ENCODE results near the gene MVD. TPM values are rescaled to one million over a fixed set of nuclear protein-coding genes. Genes with fewer than 3 reads are reported as not detected.

Gene MVD
- polyA plus RNA-seq, 3 donors, result 9.0 to 17.9 (median 12.2) TPM

- H3K27ac Mint-ChIP-seq, result peak overlapping the region in 5 of 7 donors; percentile 42 to 83 (median 58)
- peak overlapping the region; percentile 91 for H3K4me2 ChIP-seq (replicated peaks; ENCODE audit: extremely low read depth, low read length, poor library complexity, severe bottlenecking)
- peak overlapping the region; percentile 71 to 94 (median 89) for H3K4me3 ChIP-seq (replicated peaks in 1 of 3; ENCODE audit: low read depth in 2 of 3, low read length in 3 of 3)
- peaks cover 4% of the 10 kb centered on the region for H4K20me1 ChIP-seq (ENCODE audit: insufficient read depth, low read length)
- H3K36me3 Mint-ChIP-seq, result peaks cover 9 to 11% of the 10 kb centered on the region in 2 donors
- no peaks in the 10 kb centered on the region for H3K9me3 Mint-ChIP-seq
- no peak for DNase-seq
- peak overlapping the region; percentile 80 to 86 for H3K4me3 Mint-ChIP-seq
- H3K4me1 Mint-ChIP-seq, result peaks cover 59% of the 10 kb centered on the region
- H3K4me1 ChIP-seq (ENCODE audit: control insufficient read depth in 1 of 2, insufficient read depth in 2 of 2, low read length in 2 of 2), result peaks cover 63 to 69% of the 10 kb centered on the region in 2 donors
- no peaks in the 10 kb centered on the region for H3K9me3 ChIP-seq (replicated peaks in 1 of 2; ENCODE audit: control insufficient read depth in 1 of 2, insufficient read depth in 1 of 2, low read length in 2 of 2)
- H3K9ac ChIP-seq (ENCODE audit: insufficient read depth, low read length, poor library complexity, severe bottlenecking), result peak overlapping the region; percentile 78
- TF ChIP-seq, protein P1, sequence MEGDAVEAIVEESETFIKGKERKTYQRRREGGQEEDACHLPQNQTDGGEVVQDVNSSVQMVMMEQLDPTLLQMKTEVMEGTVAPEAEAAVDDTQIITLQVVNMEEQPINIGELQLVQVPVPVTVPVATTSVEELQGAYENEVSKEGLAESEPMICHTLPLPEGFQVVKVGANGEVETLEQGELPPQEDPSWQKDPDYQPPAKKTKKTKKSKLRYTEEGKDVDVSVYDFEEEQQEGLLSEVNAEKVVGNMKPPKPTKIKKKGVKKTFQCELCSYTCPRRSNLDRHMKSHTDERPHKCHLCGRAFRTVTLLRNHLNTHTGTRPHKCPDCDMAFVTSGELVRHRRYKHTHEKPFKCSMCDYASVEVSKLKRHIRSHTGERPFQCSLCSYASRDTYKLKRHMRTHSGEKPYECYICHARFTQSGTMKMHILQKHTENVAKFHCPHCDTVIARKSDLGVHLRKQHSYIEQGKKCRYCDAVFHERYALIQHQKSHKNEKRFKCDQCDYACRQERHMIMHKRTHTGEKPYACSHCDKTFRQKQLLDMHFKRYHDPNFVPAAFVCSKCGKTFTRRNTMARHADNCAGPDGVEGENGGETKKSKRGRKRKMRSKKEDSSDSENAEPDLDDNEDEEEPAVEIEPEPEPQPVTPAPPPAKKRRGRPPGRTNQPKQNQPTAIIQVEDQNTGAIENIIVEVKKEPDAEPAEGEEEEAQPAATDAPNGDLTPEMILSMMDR (IDR thresholded peaks at IDR 0.05), result no peak
- no peaks in the 10 kb centered on the region for H3K27me3 ChIP-seq (ENCODE audit: control insufficient read depth in 2 of 2, insufficient read depth in 2 of 2, low read length in 2 of 2)
- intact Hi-C loops (cut with micrococcal nuclease), result loop anchor here (2.0 to 10.0 kb wide), 5 partner anchors 15 to 91 kb away; partner anchors contain the start of genes CYBA (in 2 of the 2) and IL17C (in 1 of the 2)
- H3K36me3 ChIP-seq (replicated peaks in 1 of 2; ENCODE audit: control insufficient read depth in 1 of 2, insufficient read depth in 2 of 2, low read length in 2 of 2), result peaks cover 0 to 2% of the 10 kb centered on the region in 2 donors
- H3K27ac ChIP-seq (ENCODE audit: low read depth in 1 of 2, low read length in 2 of 2), result peak overlapping the region; percentile 41 to 77
- WGBS (ENCODE audit: insufficient coverage), result under 1% methylated on average over 23 of the region's 25 CpGs
- peaks cover 13 to 19% (median 15%) of the 10 kb centered on the region in 3 donors for H3K27me3 Mint-ChIP-seq (ENCODE audit: low read depth in 3 of 3)
- H3K79me2 ChIP-seq (ENCODE audit: insufficient read depth, low read length), result peaks cover 22% of the 10 kb centered on the region
- H2AFZ ChIP-seq (ENCODE audit: insufficient read depth, low read depth, low read length, poor library complexity, severe bottlenecking), result peak overlapping the region; percentile 76
These were observed 23.2 kb upstream of the MVD start for GRCh38 chr16:88686062-88686438.

DNA sequence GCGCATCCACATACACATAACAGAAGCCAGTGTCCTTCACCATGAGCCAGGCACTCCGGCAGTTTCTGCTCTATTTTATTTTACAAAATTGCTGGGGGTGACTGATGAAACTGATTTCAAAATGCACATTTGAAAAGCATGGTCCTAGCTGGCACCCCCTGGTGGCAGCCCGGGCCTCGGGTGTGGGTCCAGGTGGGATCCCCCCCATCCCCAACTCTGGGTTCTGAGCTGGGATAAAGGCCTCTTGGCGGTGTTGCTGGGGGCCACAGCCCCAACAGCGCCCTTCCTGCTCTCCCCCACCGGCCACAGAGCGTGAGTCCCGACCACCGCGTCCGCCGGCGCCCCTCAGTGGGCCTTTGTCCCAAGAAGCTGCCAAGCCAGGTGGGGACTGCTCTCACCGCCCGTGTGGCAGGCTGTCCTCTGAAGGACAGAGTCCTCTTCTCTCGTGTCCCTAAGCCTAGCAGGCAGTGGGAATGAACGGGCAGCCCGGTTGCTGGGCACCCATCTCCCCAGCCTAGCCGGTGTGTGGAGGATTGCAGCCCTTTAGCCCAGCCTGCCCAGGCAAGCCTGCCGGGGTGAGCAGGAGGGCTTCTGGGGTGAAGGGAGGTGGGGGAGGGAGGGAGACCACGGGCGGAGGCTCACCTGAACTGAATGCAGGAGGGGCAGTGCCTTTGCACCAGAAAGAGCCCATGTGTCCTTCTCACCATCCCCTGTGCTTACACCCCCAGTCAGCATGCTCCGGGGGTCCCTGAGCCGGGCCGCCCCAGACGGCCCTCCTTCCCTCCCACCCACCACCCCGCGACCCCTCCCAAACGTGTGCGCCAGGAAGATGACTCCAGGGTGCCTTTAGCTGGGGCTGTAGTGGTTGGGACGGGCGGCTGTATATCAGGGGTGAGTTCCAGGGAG, 22.5 kb upstream of the MVD start:
- Mint-ChIP-seq H3K9me3 (no peaks in the 10 kb centered on the region), H3K4me3 (peak overlapping the region; percentile 80 to 86), H3K27me3 (ENCODE audit: low read depth in 3 of 3) (peaks cover 12 to 19% (median 13%) of the 10 kb centered on the region in 3 donors), H3K36me3 (peaks cover 12 to 16% of the 10 kb centered on the region in 2 donors), H3K4me1 (peaks cover 58% of the 10 kb centered on the region), H3K27ac (peak overlapping the region; percentile 57 to 87 (median 79))
- Histone ChIP-seq H3K4me2 (replicated peaks; ENCODE audit: extremely low read depth, low read length, poor library complexity, severe bottlenecking) (peak overlapping the region; percentile 91), H3K27me3 (ENCODE audit: control insufficient read depth in 2 of 2, insufficient read depth in 2 of 2, low read length in 2 of 2) (no peaks in the 10 kb centered on the region), H3K9me3 (replicated peaks in 1 of 2; ENCODE audit: control insufficient read depth in 1 of 2, insufficient read depth in 1 of 2, low read length in 2 of 2) (no peaks in the 10 kb centered on the region), H3K36me3 (replicated peaks in 1 of 2; ENCODE audit: control insufficient read depth in 1 of 2, insufficient read depth in 2 of 2, low read length in 2 of 2) (peaks cover 0 to 8% of the 10 kb centered on the region in 2 donors), H3K9ac (ENCODE audit: insufficient read depth, low read length, poor library complexity, severe bottlenecking) (peak overlapping the region; percentile 78), H3K4me3 (replicated peaks in 1 of 3; ENCODE audit: low read depth in 2 of 3, low read length in 3 of 3) (peak overlapping the region; percentile 71 to 94 (median 89)), H3K79me2 (ENCODE audit: insufficient read depth, low read length) (peaks cover 22% of the 10 kb centered on the region), H3K4me1 (ENCODE audit: control insufficient read depth in 1 of 2, insufficient read depth in 2 of 2, low read length in 2 of 2) (peaks cover 63 to 69% of the 10 kb centered on the region in 2 donors), H3K27ac (ENCODE audit: low read depth in 1 of 2, low read length in 2 of 2) (peak overlapping the region; percentile 41 to 77), H4K20me1 (ENCODE audit: insufficient read depth, low read length) (peaks cover 4% of the 10 kb centered on the region), H2AFZ (ENCODE audit: insufficient read depth, low read depth, low read length, poor library complexity, severe bottlenecking) (peak overlapping the region; percentile 76)
- intact Hi-C loops (cut with micrococcal nuclease), result loop anchor here (2.0 to 10.0 kb wide), 6 partner anchors 15 to 91 kb away; partner anchors contain the start of genes CYBA (in 2 of the 2), IL17C (in 1 of the 2) and MVD (in 1 of the 2)
- 4% methylated on average over 17 of the region's 33 CpGs for WGBS (ENCODE audit: insufficient coverage)
- TF ChIP-seq, protein P1 (IDR thresholded peaks at IDR 0.05), result peak; percentile 99
- peak; percentile 72 to 82 (median 78) for DNase-seq

Data from CD14-positive monocyte (primary cell).